Fibroblast of villous mesenchyme (primary cell): ENCODE results near the gene NCOR1. TPM values are rescaled to one million over a fixed set of nuclear protein-coding genes. Genes with fewer than 3 reads are reported as not detected.
A peak's percentile ranks its signal among the peaks of the same experiment; 100 is the strongest.

Experiments used
- DNase-seq: peaks from one replicate; pipeline ENCODE4 v3.0.0-alpha.2; 2010; ENCODE audit warnings: low read depth
- H3K4me3 ChIP-seq: 2 replicates; pipeline ENCODE4 v1.5.1; 2011; ENCODE audit warnings: low read depth, mild to moderate bottlenecking, low read length
- total RNA-seq: library from RNA; depleted of rRNA; stranded (reverse); fragments of >200 nt; gene quantifications from 2 replicates; pipeline ENCODE4 v1.2.3, GENCODE V29; 2012
- TF ChIP-seq, protein P1 (sequence below): IDR thresholded peaks from 2 replicates; pipeline ENCODE4 v1.5.1; 2012; ENCODE audit warnings: low read depth, mild to moderate bottlenecking, low read length; ENCODE audit not compliant: insufficient read depth

Gene NCOR1
- total RNA-seq, 1 donor, result 83.3 TPM

DNA sequence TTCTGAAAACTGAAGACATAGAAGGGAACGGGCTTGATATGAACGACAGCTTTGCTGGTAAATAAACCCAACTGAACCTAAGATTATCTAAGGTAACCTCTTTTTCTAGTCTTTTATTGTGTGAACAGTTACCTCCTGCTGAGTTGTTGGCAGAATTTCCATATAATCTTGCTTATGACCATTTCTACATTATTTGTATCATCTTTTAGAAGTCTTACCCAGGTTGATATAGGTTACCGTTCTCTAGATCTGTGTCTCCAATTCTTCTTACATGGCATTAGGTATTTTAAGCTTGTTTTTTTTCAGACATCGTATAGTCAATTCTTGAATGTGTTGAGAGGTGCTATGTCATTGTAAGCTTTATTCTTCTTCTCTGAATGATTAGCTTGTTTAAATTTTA lies 191.5 kb downstream of the NCOR1 start:
- DNase-seq, result no peak
- H3K4me3 ChIP-seq, result no peak overlapping the region
- TF ChIP-seq, protein P1, sequence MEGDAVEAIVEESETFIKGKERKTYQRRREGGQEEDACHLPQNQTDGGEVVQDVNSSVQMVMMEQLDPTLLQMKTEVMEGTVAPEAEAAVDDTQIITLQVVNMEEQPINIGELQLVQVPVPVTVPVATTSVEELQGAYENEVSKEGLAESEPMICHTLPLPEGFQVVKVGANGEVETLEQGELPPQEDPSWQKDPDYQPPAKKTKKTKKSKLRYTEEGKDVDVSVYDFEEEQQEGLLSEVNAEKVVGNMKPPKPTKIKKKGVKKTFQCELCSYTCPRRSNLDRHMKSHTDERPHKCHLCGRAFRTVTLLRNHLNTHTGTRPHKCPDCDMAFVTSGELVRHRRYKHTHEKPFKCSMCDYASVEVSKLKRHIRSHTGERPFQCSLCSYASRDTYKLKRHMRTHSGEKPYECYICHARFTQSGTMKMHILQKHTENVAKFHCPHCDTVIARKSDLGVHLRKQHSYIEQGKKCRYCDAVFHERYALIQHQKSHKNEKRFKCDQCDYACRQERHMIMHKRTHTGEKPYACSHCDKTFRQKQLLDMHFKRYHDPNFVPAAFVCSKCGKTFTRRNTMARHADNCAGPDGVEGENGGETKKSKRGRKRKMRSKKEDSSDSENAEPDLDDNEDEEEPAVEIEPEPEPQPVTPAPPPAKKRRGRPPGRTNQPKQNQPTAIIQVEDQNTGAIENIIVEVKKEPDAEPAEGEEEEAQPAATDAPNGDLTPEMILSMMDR, result no peak

DNA sequence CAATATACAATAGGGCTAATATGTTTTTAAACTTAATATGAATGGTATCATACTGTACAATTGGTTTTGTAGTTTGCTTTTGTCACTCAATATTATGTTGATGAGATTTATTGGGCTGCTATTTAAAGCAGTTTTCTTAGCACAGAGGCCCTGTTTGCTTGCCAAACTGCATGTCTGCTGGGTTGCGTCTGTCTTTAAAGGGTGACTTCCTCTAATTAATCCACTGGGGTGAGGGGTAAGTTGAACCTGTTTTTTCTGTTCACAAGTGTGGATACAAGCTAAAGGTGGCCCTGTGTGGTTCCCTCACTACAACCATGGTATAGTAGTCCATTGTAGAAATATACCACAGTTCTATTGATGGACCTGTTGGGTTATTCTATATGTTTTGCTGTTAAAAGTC lies 196.0 kb downstream of the NCOR1 start:
- no peak for DNase-seq
- no peak overlapping the region for H3K4me3 ChIP-seq
- TF ChIP-seq, protein P1, result no peak

DNA sequence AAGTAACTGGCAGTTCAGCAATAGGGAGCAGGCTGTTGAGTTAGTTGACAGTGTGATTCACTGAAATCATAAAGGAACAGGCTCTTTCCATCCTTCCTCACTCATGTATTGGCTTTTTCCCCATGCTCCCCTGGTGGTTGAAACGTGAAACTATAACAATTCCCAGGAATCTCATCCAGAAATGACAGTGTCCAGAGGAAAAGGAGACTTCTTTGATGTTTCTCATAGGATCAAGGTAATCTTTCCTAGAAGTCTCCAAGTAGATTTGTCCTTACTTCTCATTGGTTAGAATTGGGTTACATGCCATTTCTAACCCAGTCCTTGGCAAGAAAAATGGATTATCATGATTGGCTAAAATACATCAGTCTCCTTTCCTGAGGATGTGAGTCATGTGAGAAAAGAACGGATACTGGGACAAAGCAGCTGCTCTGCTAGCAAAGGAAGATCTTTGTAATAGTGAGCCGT lies 201.4 kb downstream of the NCOR1 start:
- TF ChIP-seq, protein P1, result peak; percentile 83
- H3K4me3 ChIP-seq, result no peak overlapping the region
- DNase-seq, result peak; percentile 79

DNA sequence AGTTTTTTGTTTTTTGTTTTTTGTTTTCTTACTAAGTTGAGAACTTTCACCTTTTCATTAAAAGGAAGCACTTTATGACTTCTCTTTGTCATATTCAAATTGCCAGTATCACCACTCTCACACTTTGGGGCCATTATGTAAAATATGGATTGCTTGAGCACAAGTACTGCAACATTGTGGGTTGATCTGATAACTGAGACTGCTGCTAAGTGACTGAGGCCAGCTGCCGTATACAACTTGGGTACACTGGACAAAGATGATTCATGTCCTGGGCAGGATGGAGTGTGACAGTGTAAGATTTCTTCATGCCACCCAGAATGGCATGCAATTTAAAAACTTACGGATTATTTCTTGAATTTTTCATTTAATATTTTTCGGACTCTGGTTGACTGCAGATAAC lies 207.9 kb downstream of the NCOR1 start:
- no peak for DNase-seq
- H3K4me3 ChIP-seq, result no peak overlapping the region
- TF ChIP-seq, protein P1, result no peak

- H3K4me3 ChIP-seq, result no peak overlapping the region
- no peak for DNase-seq
- TF ChIP-seq, protein P1, result no peak
These were observed 209.7 kb downstream of the NCOR1 start for GRCh38 chr17:16005636-16006035.

DNA sequence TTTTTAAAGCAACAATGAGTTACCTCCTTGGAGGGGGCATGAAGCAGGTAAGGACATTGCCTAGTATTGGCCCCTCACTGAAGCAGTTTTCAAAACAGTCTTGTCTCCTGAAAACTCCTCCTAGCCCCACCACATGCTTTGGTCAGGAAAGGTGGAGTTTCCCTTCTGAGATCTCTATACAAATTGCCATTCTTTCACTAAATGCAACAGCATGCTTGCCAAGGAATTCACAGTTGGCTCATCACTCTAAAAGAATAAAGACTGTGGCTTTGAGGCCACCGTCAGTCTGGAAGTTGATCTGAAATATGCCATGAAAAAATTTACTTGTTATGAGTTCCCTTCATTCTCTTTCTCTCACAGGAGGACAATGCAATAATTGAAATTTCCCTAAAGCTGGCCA lies 211.5 kb downstream of the NCOR1 start:
- no peak for DNase-seq

More for the DNA sequence above, 211.5 kb downstream of the NCOR1 start:
- TF ChIP-seq, protein P1, result no peak
- H3K4me3 ChIP-seq, result no peak overlapping the region
